SK-N-SH (cell line): ENCODE data around the gene CCDC187.

ENCODE experiments used
- RFX5 ChIP-seq: IDR thresholded peaks from 2 replicates; pipeline ENCODE4 v1.6.1; 2012; ENCODE audit warnings: mild to moderate bottlenecking, improper control_type of control experiment, low read length
- TF ChIP-seq, protein P1 (sequence below): fragments of 200-600 bp; sonication (generic); IDR thresholded peaks from 2 replicates; pipeline ENCODE4 v1.6.1; 2017; ENCODE audit warnings: antibody characterized with exemption, mild to moderate bottlenecking, moderate library complexity

- TF ChIP-seq, protein P1, sequence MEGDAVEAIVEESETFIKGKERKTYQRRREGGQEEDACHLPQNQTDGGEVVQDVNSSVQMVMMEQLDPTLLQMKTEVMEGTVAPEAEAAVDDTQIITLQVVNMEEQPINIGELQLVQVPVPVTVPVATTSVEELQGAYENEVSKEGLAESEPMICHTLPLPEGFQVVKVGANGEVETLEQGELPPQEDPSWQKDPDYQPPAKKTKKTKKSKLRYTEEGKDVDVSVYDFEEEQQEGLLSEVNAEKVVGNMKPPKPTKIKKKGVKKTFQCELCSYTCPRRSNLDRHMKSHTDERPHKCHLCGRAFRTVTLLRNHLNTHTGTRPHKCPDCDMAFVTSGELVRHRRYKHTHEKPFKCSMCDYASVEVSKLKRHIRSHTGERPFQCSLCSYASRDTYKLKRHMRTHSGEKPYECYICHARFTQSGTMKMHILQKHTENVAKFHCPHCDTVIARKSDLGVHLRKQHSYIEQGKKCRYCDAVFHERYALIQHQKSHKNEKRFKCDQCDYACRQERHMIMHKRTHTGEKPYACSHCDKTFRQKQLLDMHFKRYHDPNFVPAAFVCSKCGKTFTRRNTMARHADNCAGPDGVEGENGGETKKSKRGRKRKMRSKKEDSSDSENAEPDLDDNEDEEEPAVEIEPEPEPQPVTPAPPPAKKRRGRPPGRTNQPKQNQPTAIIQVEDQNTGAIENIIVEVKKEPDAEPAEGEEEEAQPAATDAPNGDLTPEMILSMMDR: no peak
- TF ChIP-seq RFX5: no peak
Observed at GRCh38 chr9:136292026-136292538, 11.8 kb downstream of the CCDC187 start.
